ENCODE measurements around the gene FAM47A.

Gene FAM47A

GRCh38 chrX:34112459-34112858, 19.7 kb downstream of the FAM47A start:
- no peak for TF ChIP-seq Cebpa-rat (IDR thresholded peaks at IDR 0.05)
- Histone ChIP-seq H3K4me1 (no peaks in the 10 kb centered on the region), H3K9ac (no peak overlapping the region)

More at GRCh38 chrX:34112459-34112858, 19.7 kb downstream of the FAM47A start:
- Histone ChIP-seq H3K4me3 (no peak overlapping the region), H4K20me1 (no peaks in the 10 kb centered on the region; a peak in 2 of 22 replicates), H3K36me3 (no peaks in the 10 kb centered on the region), H3K27ac (no peak overlapping the region), H3K4me2 (no peak overlapping the region), H3K9me3 (replicated peaks in 1 of 11) (no peaks in the 10 kb centered on the region), H3K27me3 (peaks cover 44 to 91% (median 85%) of the 10 kb centered on the region in 11 experiments; a peak in 21 of 22 replicates)

Data from BLaER1 treated with 17β-estradiol and CSF1 and Interleukin-3, amounts not matched to agents 10 nM and 100 nM (cell line).